Transverse colon (tissue), 4 donors: ENCODE data around the gene SMAD3.

ENCODE experiments used
- CTCF ChIP-seq, 5 experiments: fragments of 200-600 bp in 3 of 5; fragments of 450-650 bp in 2 of 5; sonication (generic) in 3 of 5; IDR thresholded peaks; 1 replicate in 2 of 5; 2 replicates in 3 of 5; pipeline ENCODE4 v1.5.1; 2016 to 2017; ENCODE audit warnings: antibody characterized with exemption in 5 of 5, inconsistent platforms in 3 of 5, mild to moderate bottlenecking in 2 of 5, moderate library complexity in 1 of 5
- EP300 ChIP-seq: sonication (generic); formaldehyde crosslinking; IDR thresholded peaks from one replicate; pipeline ENCODE4 v1.6.1; 2017; ENCODE audit warnings: antibody characterized with exemption, low read depth
- POLR2A ChIP-seq: fragments of 450-650 bp; IDR thresholded peaks from one replicate; pipeline ENCODE4 v1.6.1; 2016; ENCODE audit warnings: antibody characterized with exemption, mild to moderate bottlenecking, moderate library complexity
- POLR2AphosphoS5 ChIP-seq, 3 donors: sonication (generic); formaldehyde crosslinking; IDR thresholded peaks; one replicate each; pipeline ENCODE4 v1.6.1; 2016; ENCODE audit warnings: antibody characterized with exemption in 3 of 3

- TF ChIP-seq CTCF (IDR thresholded peaks at IDR 0.05) (no peak), EP300 (no peak), POLR2AphosphoS5 (IDR thresholded peaks at IDR 0.05) (no peak), POLR2A (no peak)
Measured at GRCh38 chr15:67195305-67195704, 129.9 kb downstream of the SMAD3 start.
